ENCODE data around the gene ELANE. TPM values are rescaled to one million over a fixed set of nuclear protein-coding genes. Genes with fewer than 3 reads are reported as not detected.

Gene ELANE
- total and polyA plus RNA-seq, 9 of the 15 experiments (the other 6 are each of a cell fraction or from before 2014, with no cell fraction given) = not detected

GRCh38 chr19:861756-862580 lies 9.9 kb downstream of the ELANE start (continued):
- TF ChIP-seq MLLT1 (IDR thresholded peaks at IDR 0.05) (0 out of 4 replicates have a peak, but pooled peaks of 1 of the 2 experiments have one; percentile 20), PHF20 (IDR thresholded peaks at IDR 0.05; ENCODE audit: partially characterized antibody) (peak; percentile 31), TGIF2 (CRISPR knock-in tag; IDR thresholded peaks at IDR 0.05) (0 out of 2 replicates have a peak, but pooled peaks have one; percentile 51), TBP (optimal IDR thresholded peaks at IDR 0.05; ENCODE audit: low read depth, low read length) (peak; percentile 64), MIER1 (IDR thresholded peaks at IDR 0.05; ENCODE audit: low read depth) (0 out of 2 replicates have a peak, but pooled peaks have one; percentile 29), ZNF263 (CRISPR knock-in tag; IDR thresholded peaks at IDR 0.05; ENCODE audit: borderline replicate concordance) (peak; percentile 27; the same call in 1 of the 2 replicates), ZNF133 (CRISPR knock-in tag; IDR thresholded peaks at IDR 0.05) (no peak), PKNOX1 (IDR thresholded peaks at IDR 0.05) (peak; percentile 32), JUND (IDR thresholded peaks at IDR 0.05; ENCODE audit: borderline replicate concordance, low read depth, low read length) (no peak), JUND (tag; IDR thresholded peaks at IDR 0.05; ENCODE audit: borderline replicate concordance, low read depth, low read length) (peak; percentile 21; the same call in 1 of the 3 replicates), USF1 (CRISPR knock-in tag; IDR thresholded peaks at IDR 0.05) (peak; percentile 86), E2F1 (CRISPR knock-in tag; IDR thresholded peaks at IDR 0.05) (peak; percentile 32; the same call in 1 of the 2 replicates), FOXM1 (IDR thresholded peaks at IDR 0.05; ENCODE audit: low read depth) (no peak), FOXM1 (CRISPR knock-in tag; IDR thresholded peaks at IDR 0.05; ENCODE audit: low read depth) (0 out of 2 replicates have a peak, but pooled peaks have one; percentile 8), MXI1 (IDR thresholded peaks at IDR 0.05; ENCODE audit: low read depth, low read length) (0 out of 2 replicates have a peak, but pooled peaks have one; percentile 52), POLR3A (IDR thresholded peaks at IDR 0.05; ENCODE audit: borderline replicate concordance, extremely low read depth, insufficient read depth, insufficient read length) (no peak), FOXP4 (CRISPR knock-in tag; IDR thresholded peaks at IDR 0.05; ENCODE audit: borderline replicate concordance) (peak; percentile 80; the same call in 1 of the 2 replicates), XRCC5 (IDR thresholded peaks at IDR 0.05; ENCODE audit: low read depth, low read length) (0 out of 2 replicates have a peak, but pooled peaks have one; percentile 78), ZKSCAN3 (CRISPR knock-in tag; IDR thresholded peaks at IDR 0.05) (peak; percentile 66; the same call in 1 of the 2 replicates), RAD21 (CRISPR knock-in tag; conservative IDR thresholded peaks at IDR 0.05 in 1 of 2, IDR thresholded peaks at IDR 0.05 in 1 of 2) (peak; percentile 29 to 62; a peak in 3 of 4 replicates)
